Skeletal muscle tissue (tissue), 4 donors: Measurements from ENCODE around the gene MS4A8. TPM values are rescaled to one million over a fixed set of nuclear protein-coding genes. Genes with fewer than 3 reads are reported as not detected.
A peak's percentile ranks its signal among the peaks of the same experiment; 100 is the strongest.
"Not testable (repeated sequence)": the region's sequence is repeated elsewhere in the genome, so short reads cannot be mapped to it uniquely, and the experiment has no call there.

Source experiments
- H3K27ac ChIP-seq: one replicate; pipeline ENCODE4 v1.7.0; 2013; ENCODE audit warnings: mild to moderate bottlenecking, low read depth, low read length, inconsistent platforms
- H3K27me3 ChIP-seq, 3 donors: one replicate each; pipeline ENCODE4 v1.7.0; 2013; ENCODE audit warnings: low read length in 3 of 3; ENCODE audit not compliant: control insufficient read depth in 3 of 3, insufficient read depth in 3 of 3
- H3K36me3 ChIP-seq, 3 donors: one replicate each; pipeline ENCODE4 v1.7.0; 2013; ENCODE audit warnings: low read length in 3 of 3; ENCODE audit not compliant: control insufficient read depth in 3 of 3, insufficient read depth in 3 of 3
- H3K4me1 ChIP-seq, 3 donors: one replicate each; pipeline ENCODE4 v1.7.0; 2013; ENCODE audit warnings: low read length in 3 of 3, mild to moderate bottlenecking in 3 of 3; ENCODE audit not compliant: control insufficient read depth in 3 of 3, insufficient read depth in 3 of 3
- H3K4me3 ChIP-seq, 3 donors: one replicate each; pipeline ENCODE4 v1.7.0; 2013; ENCODE audit warnings: low read length in 3 of 3
- H3K9ac ChIP-seq, 3 donors: one replicate each; pipeline ENCODE4 v1.7.0; 2013; ENCODE audit warnings: low read length in 3 of 3, mild to moderate bottlenecking in 3 of 3, moderate library complexity in 2 of 3, low read depth in 1 of 3
- H3K9me3 ChIP-seq, 3 donors: one replicate each; pipeline ENCODE4 v1.7.0; 2013; ENCODE audit warnings: low read length in 3 of 3; ENCODE audit not compliant: control insufficient read depth in 3 of 3
- total RNA-seq: library from RNA; depleted of rRNA; stranded (reverse); fragments of >200 nt; gene quantifications from one replicate; pipeline ENCODE4 v1.2.3, GENCODE V29; 2014
- donor health status: Osteomylitis.

Gene MS4A8, protein sequence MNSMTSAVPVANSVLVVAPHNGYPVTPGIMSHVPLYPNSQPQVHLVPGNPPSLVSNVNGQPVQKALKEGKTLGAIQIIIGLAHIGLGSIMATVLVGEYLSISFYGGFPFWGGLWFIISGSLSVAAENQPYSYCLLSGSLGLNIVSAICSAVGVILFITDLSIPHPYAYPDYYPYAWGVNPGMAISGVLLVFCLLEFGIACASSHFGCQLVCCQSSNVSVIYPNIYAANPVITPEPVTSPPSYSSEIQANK
- 3.7 TPM for total RNA-seq

- Histone ChIP-seq H3K4me1 (peaks cover 0 to 13% (median 0%) of the 10 kb centered on the region in 3 donors), H3K9ac (peak within 1 kb of the TSS in 1 of 3 donors; percentile 34), H3K27me3 (no peaks in the 10 kb centered on the region), H3K36me3 (no peaks in the 10 kb centered on the region), H3K9me3 (no peaks in the 10 kb centered on the region), H3K27ac (peak within 1 kb of the TSS; percentile 3), H3K4me3 (peak within 1 kb of the TSS in 1 of 3 donors; percentile 25)
These were observed at the start of gene MS4A8 for GRCh38 chr11:60699284-60699691. MS4A8 (plus strand) TSS chr11:60699612; CDS start chr11:60700861, 1,249 bp downstream.

- no peak overlapping the region for H3K9ac ChIP-seq
- no peaks in the 10 kb centered on the region for H3K27me3 ChIP-seq
- H3K27ac ChIP-seq = no peak overlapping the region
These were observed 41.5 kb upstream of the MS4A8 start for GRCh38 chr11:60657888-60658287.

GRCh38 chr11:60658409-60658808 is 41.0 kb upstream of the MS4A8 start:
- Histone ChIP-seq H3K27me3 (no peaks in the 10 kb centered on the region), H3K9ac (no peak overlapping the region), H3K4me3 (no peak overlapping the region), H3K36me3 (no peaks in the 10 kb centered on the region), H3K27ac (no peak overlapping the region), H3K9me3 (no peaks in the 10 kb centered on the region), H3K4me1 (no peaks in the 10 kb centered on the region)

More at GRCh38 chr11:60657888-60658287, 41.5 kb upstream of the MS4A8 start:
- Histone ChIP-seq H3K4me3 (no peak overlapping the region), H3K36me3 (no peaks in the 10 kb centered on the region), H3K9me3 (no peaks in the 10 kb centered on the region), H3K4me1 (no peaks in the 10 kb centered on the region)

DNA sequence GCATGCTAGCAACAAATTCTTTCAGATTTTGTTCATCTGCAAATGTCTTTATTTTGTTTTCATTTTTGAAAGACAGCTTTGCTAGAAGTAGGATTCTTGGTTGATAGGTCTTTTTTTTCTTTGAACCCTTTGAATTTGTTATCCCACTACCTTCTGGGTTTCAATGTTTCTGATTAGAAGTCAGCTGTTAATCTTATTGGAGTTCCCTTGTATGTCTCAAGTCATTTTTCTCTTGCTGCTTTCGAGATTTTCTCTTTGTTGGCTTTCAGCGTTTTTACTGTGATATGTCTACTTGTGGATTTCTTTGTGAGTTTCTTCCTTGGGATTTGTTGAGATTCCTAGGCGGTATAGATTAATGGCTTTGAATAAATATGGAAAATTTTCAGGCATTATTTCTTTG is 27.2 kb upstream of the MS4A8 start:
- Histone ChIP-seq H3K27ac (no peak overlapping the region), H3K9ac (no peak overlapping the region), H3K4me3 (no peak overlapping the region), H3K9me3 (no peaks in the 10 kb centered on the region), H3K4me1 (no peaks in the 10 kb centered on the region), H3K27me3 (no peaks in the 10 kb centered on the region), H3K36me3 (no peaks in the 10 kb centered on the region)

DNA sequence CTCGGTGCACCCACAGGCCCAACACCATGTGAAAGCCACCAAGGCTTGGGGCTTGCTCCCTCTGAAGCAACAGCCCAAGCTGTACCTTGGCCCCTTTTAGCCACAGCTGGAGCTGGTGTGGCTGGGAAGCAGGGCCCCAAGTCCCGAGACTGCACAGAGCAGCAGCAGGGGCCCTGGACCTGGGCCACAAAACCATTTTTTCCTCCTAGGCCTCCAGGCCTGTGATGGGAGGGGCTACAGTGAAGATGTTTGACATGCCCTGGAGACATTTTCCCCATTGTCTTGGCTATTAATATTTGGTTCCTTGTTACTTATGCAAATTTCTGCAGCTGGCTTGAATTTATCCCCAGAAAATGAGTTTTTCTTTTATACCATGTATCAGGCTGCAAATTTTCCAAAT is 21.2 kb upstream of the MS4A8 start:
- not testable (repeated sequence) for H3K9me3 ChIP-seq

DNA sequence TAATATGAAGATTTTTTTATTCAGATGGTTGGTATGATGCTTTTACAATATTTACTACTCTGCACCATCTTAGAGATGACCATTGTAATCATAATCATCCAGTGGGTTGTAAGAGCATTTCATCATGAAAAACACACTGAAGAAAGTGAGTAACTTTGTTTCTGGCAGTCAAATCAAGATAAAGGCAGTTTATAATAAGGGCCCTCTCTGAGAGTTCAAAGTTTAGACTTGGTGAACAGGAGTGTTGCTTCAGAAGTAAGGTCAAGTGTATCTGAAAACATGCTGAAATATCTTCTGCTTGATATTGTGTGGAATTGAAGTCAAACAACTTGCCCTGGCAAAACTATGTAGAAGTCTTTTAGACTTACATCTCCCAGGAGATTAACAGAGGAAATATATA is 19.5 kb upstream of the MS4A8 start:
- Histone ChIP-seq H3K4me3 (no peak overlapping the region), H3K27me3 (no peaks in the 10 kb centered on the region), H3K9ac (no peak overlapping the region), H3K36me3 (no peaks in the 10 kb centered on the region), H3K4me1 (no peaks in the 10 kb centered on the region), H3K27ac (no peak overlapping the region), H3K9me3 (peaks cover 0 to 5% (median 4%) of the 10 kb centered on the region in 3 donors)

More for the DNA sequence above, 21.2 kb upstream of the MS4A8 start:
- not testable (repeated sequence) for H3K4me3 ChIP-seq, H3K27me3 ChIP-seq, H3K36me3 ChIP-seq, H3K27ac ChIP-seq, H3K9ac ChIP-seq, H3K4me1 ChIP-seq

DNA sequence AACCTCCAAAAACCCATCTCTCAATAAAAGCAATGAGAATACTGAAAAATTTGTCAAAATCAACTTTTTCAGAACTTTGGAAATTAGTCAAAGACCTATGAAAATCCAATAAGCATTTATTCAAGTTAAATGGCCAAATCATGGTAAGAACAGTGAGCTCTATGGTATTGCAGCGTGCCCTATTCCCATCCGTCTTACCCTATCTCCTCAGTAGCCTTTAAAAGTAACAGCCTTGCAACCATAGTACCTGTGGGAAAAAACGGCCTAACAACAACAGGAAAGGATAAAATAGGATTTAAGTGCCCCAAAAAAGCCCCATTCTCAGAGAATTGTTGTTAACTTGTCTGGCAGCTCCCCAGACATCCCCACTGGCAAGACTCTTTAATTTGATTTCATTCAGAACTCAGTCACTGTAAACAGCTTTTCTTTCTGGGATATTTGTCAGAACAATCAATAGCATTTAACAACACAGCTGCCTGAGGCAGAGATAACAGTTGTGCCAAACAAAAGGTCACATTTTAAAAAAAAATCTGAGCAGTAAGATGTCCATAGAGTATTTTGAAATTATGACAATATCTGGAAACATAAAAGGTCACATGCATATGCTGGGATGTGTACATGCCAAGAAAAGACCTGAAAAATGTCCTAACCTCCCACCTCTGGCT is 18.8 kb upstream of the MS4A8 start:
- Histone ChIP-seq H3K9ac (no peak overlapping the region), H3K4me3 (no peak overlapping the region), H3K36me3 (no peaks in the 10 kb centered on the region), H3K9me3 (peaks cover 0 to 5% (median 4%) of the 10 kb centered on the region in 3 donors), H3K27ac (no peak overlapping the region), H3K4me1 (no peaks in the 10 kb centered on the region), H3K27me3 (no peaks in the 10 kb centered on the region)

DNA sequence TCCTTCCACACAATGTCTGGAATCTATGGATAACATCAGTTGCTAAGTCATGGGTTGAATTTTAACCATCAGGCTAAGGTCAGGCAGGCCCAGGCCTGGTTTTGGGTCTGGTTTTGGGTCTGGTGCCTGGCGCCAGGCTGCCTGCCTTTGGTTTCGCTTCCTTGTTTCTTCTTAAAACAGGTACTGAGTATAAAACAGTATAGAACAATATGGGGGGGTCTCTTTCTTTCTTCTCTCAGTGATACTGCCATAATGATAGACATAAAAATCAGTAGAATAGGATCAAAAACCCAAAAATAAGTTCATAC is 14.9 kb upstream of the MS4A8 start:
- H3K9me3 ChIP-seq, H3K36me3 ChIP-seq, H3K27me3 ChIP-seq, H3K9ac ChIP-seq, H3K4me3 ChIP-seq, H3K27ac ChIP-seq, H3K4me1 ChIP-seq: not testable (repeated sequence)

DNA sequence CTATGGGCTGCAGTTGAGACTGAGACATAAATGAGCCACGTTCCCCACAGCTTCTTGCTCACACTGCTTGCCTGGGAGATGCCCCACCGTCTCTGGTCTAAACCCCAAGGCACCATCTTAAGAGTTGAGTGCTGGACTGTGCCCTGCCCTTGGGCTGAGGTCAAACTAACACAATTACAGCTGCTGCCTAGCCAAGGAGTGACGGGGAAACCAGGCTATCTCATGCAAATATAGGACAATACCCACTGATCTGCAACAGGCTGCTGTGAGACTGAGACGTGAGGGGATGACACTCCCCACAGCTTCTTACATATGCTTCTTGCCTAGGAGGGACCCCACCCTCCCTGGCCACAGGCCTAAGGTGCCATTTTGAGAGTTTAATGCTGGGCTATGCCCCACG is 7.8 kb upstream of the MS4A8 start:
- Histone ChIP-seq H3K4me3 (no peak overlapping the region), H3K36me3 (peaks cover 0 to 2% (median 0%) of the 10 kb centered on the region in 3 donors), H3K4me1 (no peaks in the 10 kb centered on the region), H3K9me3 (no peaks in the 10 kb centered on the region), H3K27me3 (no peaks in the 10 kb centered on the region), H3K27ac (no peak overlapping the region), H3K9ac (no peak overlapping the region)

DNA sequence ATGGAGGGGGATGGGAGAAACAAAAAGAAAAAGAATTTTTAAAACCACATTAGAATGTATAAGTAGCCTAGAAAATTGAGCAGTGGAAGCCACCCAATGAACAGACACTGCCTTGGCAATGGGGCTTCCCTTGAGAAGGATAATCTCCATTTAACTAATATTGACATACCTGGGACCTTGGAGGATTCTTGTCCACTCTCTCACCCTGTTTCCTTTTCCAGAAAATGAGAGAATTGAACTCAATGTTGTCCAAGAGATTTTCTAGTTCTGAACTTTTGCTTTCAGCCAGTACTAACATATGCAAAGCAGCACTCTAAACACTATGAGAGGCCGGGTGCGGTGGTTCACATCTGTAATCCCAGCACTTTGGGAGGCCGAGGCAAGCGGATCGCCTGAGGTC is 524 bp downstream of the MS4A8 start:
- H3K9me3 ChIP-seq = no peaks in the 10 kb centered on the region
- no peaks in the 10 kb centered on the region for H3K36me3 ChIP-seq
- peaks cover 0 to 13% (median 0%) of the 10 kb centered on the region in 3 donors for H3K4me1 ChIP-seq
- no peak overlapping the region for H3K4me3 ChIP-seq
- H3K27ac ChIP-seq = no peak overlapping the region
- peak overlapping the region in 1 of 3 donors; percentile 34 for H3K9ac ChIP-seq
- H3K27me3 ChIP-seq = no peaks in the 10 kb centered on the region
